Left kidney (tissue), 2 donors: ENCODE data around the gene IRX2. TPM values are rescaled to one million over a fixed set of nuclear protein-coding genes. Genes with fewer than 3 reads are reported as not detected.

Experiments
- DNase-seq: peaks from one replicate; pipeline ENCODE4 v3.0.0-alpha.2; 2013
- polyA plus RNA-seq: library from polyadenylated mRNA; unstranded; fragments of 120-200 nt; gene quantifications from one replicate; pipeline ENCODE4 v1.2.1, GENCODE V29; 2013; ENCODE audit not compliant: insufficient read length

IRX2 gene
- polyA plus RNA-seq, 1 donor = 23.7 TPM

GRCh38 chr5:2741956-2742355, 9.5 kb downstream of the IRX2 start:
- DNase-seq = no peak

- no peak for DNase-seq
Observed at GRCh38 chr5:2740876-2741555, 10.5 kb downstream of the IRX2 start.

- no peak for DNase-seq
Observed at GRCh38 chr5:2740051-2740875, 11.2 kb downstream of the IRX2 start.

- DNase-seq = no peak
Observed at GRCh38 chr5:2739360-2740050, 12.0 kb downstream of the IRX2 start.

- no peak for DNase-seq
Observed at GRCh38 chr5:2738700-2739359, 12.6 kb downstream of the IRX2 start.

GRCh38 chr5:2738156-2738699, 13.2 kb downstream of the IRX2 start:
- DNase-seq = no peak

GRCh38 chr5:2737273-2738155, 14.0 kb downstream of the IRX2 start:
- DNase-seq = no peak

- DNase-seq = no peak
Observed at GRCh38 chr5:2736872-2737271, 14.6 kb downstream of the IRX2 start.

- no peak for DNase-seq
Observed at GRCh38 chr5:2735996-2736395, 15.5 kb downstream of the IRX2 start.

GRCh38 chr5:2732850-2733249, 18.6 kb downstream of the IRX2 start:
- no peak for DNase-seq

GRCh38 chr5:2732004-2732403, 19.5 kb downstream of the IRX2 start:
- no peak for DNase-seq

- DNase-seq = no peak
Observed at GRCh38 chr5:2729189-2729588, 22.3 kb downstream of the IRX2 start.

GRCh38 chr5:2727550-2727949, 23.9 kb downstream of the IRX2 start:
- DNase-seq = no peak

GRCh38 chr5:2725980-2726765, 25.3 kb downstream of the IRX2 start:
- no peak for DNase-seq

GRCh38 chr5:2724831-2725230, 26.6 kb downstream of the IRX2 start:
- DNase-seq = no peak

- DNase-seq = no peak
Observed at GRCh38 chr5:2724031-2724581, 27.4 kb downstream of the IRX2 start.

GRCh38 chr5:2722901-2723300, 28.6 kb downstream of the IRX2 start:
- DNase-seq = no peak

- DNase-seq = no peak
Observed at GRCh38 chr5:2721385-2722138, 29.9 kb downstream of the IRX2 start.

GRCh38 chr5:2719332-2719731, 32.1 kb downstream of the IRX2 start:
- no peak for DNase-seq
